Suprapubic skin (tissue), 4 donors: ENCODE data around the gene C2orf49. TPM values are rescaled to one million over a fixed set of nuclear protein-coding genes. Genes with fewer than 3 reads are reported as not detected.

Experiments used
- DNase-seq, 2 donors: peaks; one replicate each; pipeline ENCODE4 v3.0.0-alpha.2; 2019; ENCODE audit warnings: low spot score in 2 of 2
- H3K27ac ChIP-seq: fragments of 200-600 bp; sonication (generic); one replicate; pipeline ENCODE4 v1.5.1; 2019
- H3K27me3 ChIP-seq: fragments of 200-600 bp; sonication (generic); one replicate; pipeline ENCODE4 v1.5.1; 2019
- H3K36me3 ChIP-seq: fragments of 200-600 bp; sonication (generic); one replicate; pipeline ENCODE4 v1.5.1; 2019
- H3K4me1 ChIP-seq: fragments of 200-600 bp; sonication (generic); one replicate; pipeline ENCODE4 v1.5.1; 2019
- H3K4me3 ChIP-seq: fragments of 200-600 bp; sonication (generic); one replicate; pipeline ENCODE4 v1.5.1; 2019; ENCODE audit warnings: mild to moderate bottlenecking
- H3K9me3 ChIP-seq: fragments of 200-600 bp; sonication (generic); one replicate; pipeline ENCODE4 v1.5.1; 2019
- CTCF ChIP-seq, 2 donors: fragments of 200-600 bp in 1 of 2; fragments of 450-650 bp in 1 of 2; sonication (generic) in 1 of 2; IDR thresholded peaks; one replicate each; pipeline ENCODE4 v1.5.1; 2016 to 2019; ENCODE audit warnings: antibody characterized with exemption in 2 of 2, mild to moderate bottlenecking in 1 of 2, moderate library complexity in 1 of 2
- EP300 ChIP-seq: sonication (generic); formaldehyde crosslinking; IDR thresholded peaks from one replicate; pipeline ENCODE4 v1.6.1; 2017; ENCODE audit warnings: antibody characterized with exemption
- POLR2A ChIP-seq, 2 donors: fragments of 450-650 bp; IDR thresholded peaks; one replicate each; pipeline ENCODE4 v1.6.1; 2017; ENCODE audit warnings: antibody characterized with exemption in 2 of 2, mild to moderate bottlenecking in 2 of 2, moderate library complexity in 2 of 2
- POLR2AphosphoS5 ChIP-seq, 3 donors: sonication (generic); formaldehyde crosslinking; IDR thresholded peaks; one replicate each; pipeline ENCODE4 v1.6.1; 2017; ENCODE audit warnings: antibody characterized with exemption in 3 of 3
- WGBS: methylation state at CpG from one replicate; pipeline ENCODE4 v1.1.5; 2018; 5-methylcytosine and 5-hydroxymethylcytosine counted together
- total RNA-seq, 4 donors: library from RNA; depleted of rRNA; stranded (reverse); fragments of >200 nt; gene quantifications; one replicate each; pipeline ENCODE4 v1.1.0, GENCODE V29; 2016

C2orf49 gene
- total RNA-seq, 4 donors from 2014 or later: 17.5 to 33.6 (median 27.8) TPM

GRCh38 chr2:105393373-105394055, 56.2 kb downstream of the C2orf49 start:
- no peak for DNase-seq
- no peaks in the 10 kb centered on the region for H3K27me3 ChIP-seq
- 65% methylated on average over 13 of the region's 13 CpGs for WGBS
- peak overlapping the region; percentile 34 for H3K27ac ChIP-seq
- H3K4me3 ChIP-seq: no peak overlapping the region
- no peaks in the 10 kb centered on the region for H3K9me3 ChIP-seq
- H3K4me1 ChIP-seq: peaks cover 52% of the 10 kb centered on the region
- TF ChIP-seq EP300 (no peak), CTCF (IDR thresholded peaks at IDR 0.05) (no peak), POLR2AphosphoS5 (IDR thresholded peaks at IDR 0.05) (no peak), POLR2A (IDR thresholded peaks at IDR 0.05) (no peak)
- no peaks in the 10 kb centered on the region for H3K36me3 ChIP-seq

GRCh38 chr2:105394951-105395611, 57.7 kb downstream of the C2orf49 start:
- H3K36me3 ChIP-seq: no peaks in the 10 kb centered on the region
- TF ChIP-seq EP300 (no peak), POLR2AphosphoS5 (IDR thresholded peaks at IDR 0.05) (no peak), POLR2A (IDR thresholded peaks at IDR 0.05) (no peak), CTCF (IDR thresholded peaks at IDR 0.05) (no peak)
- H3K27me3 ChIP-seq: peaks cover 6% of the 10 kb centered on the region
- H3K4me1 ChIP-seq: peaks cover 52% of the 10 kb centered on the region
- DNase-seq: no peak
- WGBS: 79% methylated on average over 12 of the region's 12 CpGs
- H3K9me3 ChIP-seq: no peaks in the 10 kb centered on the region
- H3K27ac ChIP-seq: no peak overlapping the region
- H3K4me3 ChIP-seq: no peak overlapping the region

GRCh38 chr2:105395691-105396090, 58.4 kb downstream of the C2orf49 start:
- DNase-seq: no peak
- H3K4me1 ChIP-seq: peaks cover 53% of the 10 kb centered on the region
- TF ChIP-seq EP300 (no peak), CTCF (IDR thresholded peaks at IDR 0.05) (no peak), POLR2AphosphoS5 (IDR thresholded peaks at IDR 0.05) (no peak), POLR2A (IDR thresholded peaks at IDR 0.05) (no peak)
- H3K4me3 ChIP-seq: no peak overlapping the region
- peak overlapping the region; percentile 57 for H3K27ac ChIP-seq
- WGBS: 74% methylated on average over 7 of the region's 7 CpGs
- H3K36me3 ChIP-seq: no peaks in the 10 kb centered on the region
- H3K27me3 ChIP-seq: peaks cover 6% of the 10 kb centered on the region
- H3K9me3 ChIP-seq: no peaks in the 10 kb centered on the region

GRCh38 chr2:105396254-105397024, 59.1 kb downstream of the C2orf49 start:
- Histone ChIP-seq H3K36me3 (no peaks in the 10 kb centered on the region), H3K9me3 (no peaks in the 10 kb centered on the region), H3K4me3 (peak overlapping the region; percentile 56), H3K27ac (peak overlapping the region; percentile 57), H3K27me3 (peaks cover 6% of the 10 kb centered on the region), H3K4me1 (peaks cover 50% of the 10 kb centered on the region)
- TF ChIP-seq POLR2A (IDR thresholded peaks at IDR 0.05): no peak
- TF ChIP-seq CTCF (IDR thresholded peaks at IDR 0.05): no peak
- no peak for TF ChIP-seq EP300
- TF ChIP-seq POLR2AphosphoS5 (IDR thresholded peaks at IDR 0.05): no peak
- WGBS: 52% methylated on average over 12 of the region's 12 CpGs
- DNase-seq: no peak
